HG03108 (cell line): Measurements from ENCODE around the gene COMMD1.
A peak's percentile ranks its signal among the peaks of the same experiment; 100 is the strongest.
"Not testable (repeated sequence)": the region's sequence is repeated elsewhere in the genome, so short reads cannot be mapped to it uniquely, and the experiment has no call there.

Source experiments
- ATAC-seq: cut with Tn5 transposase; IDR thresholded peaks from one replicate; pipeline ENCODE4 v1.9.1; 2021; ENCODE audit warnings: moderate library complexity; ENCODE audit not compliant: unreplicated experiment

COMMD1 gene

DNA sequence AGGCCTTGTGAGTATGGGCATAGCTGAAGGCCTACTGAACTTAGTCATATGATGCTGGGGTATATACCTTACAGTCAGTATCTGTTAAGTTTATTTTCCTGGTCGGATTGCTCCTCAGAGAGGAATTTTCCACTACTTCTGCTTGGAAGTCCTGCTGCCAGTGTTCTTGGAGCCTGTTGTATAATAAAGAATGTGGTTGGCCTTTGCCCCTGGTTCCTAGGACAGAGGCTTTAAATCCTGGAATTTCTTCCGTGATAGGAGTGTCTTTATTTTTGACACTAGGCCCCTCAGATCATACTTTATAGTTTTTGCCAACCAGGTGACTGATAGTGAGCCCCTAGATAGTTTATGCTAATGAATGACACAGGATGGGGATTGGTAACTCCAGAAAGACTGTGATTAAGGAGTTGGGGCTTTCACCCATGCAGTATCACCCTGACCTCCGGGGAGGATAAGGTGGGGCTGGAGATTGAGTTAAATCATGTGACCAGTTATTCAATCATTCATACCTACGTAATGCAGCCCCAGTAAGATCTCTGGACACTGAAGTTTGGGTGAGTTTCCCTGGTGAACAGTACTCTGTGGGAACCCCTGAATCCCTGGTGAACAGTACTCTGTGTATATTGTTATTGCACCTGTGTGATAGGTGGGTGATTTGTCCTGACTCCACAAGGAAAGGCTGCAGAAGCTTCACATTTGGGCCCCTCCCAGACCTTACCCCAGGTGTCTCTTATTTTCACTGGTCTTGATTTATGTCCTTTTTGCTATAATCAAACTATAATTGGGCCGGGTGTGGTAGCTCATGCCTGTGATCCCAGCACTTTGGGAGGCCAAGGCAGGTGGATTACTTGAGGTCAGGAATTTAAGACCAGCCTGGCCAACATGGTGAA lies 56.9 kb downstream of the COMMD1 start:
- ATAC-seq = no peak

DNA sequence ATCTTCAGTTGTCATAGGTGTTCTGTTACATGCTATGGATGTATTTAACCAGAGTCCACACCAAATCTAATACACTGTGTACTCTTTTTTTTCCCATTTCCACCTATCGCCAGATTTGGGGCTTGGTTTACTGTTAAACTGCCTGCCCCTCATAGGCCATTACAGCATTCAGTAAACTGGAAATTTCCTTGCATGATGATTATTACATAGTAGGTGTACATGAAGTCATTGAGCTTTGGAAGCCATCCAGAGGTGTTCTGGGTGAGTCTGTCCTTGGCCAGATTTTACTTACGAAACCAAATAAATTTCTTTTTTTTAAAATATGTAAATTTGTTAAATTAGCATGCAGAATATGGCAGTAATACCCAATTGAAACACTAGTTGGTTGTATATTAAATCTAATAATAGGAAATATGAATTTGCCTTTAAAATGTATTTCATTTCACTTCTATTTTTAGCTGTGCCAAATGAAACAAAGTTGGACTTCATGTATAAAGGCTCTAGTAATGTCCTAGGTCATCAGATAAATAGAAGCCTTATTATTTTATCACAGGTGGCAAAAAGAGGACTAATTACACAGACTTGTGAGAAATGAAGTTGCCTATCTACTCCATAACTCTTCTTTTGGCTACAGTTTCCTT lies 60.7 kb downstream of the COMMD1 start:
- ATAC-seq = no peak

DNA sequence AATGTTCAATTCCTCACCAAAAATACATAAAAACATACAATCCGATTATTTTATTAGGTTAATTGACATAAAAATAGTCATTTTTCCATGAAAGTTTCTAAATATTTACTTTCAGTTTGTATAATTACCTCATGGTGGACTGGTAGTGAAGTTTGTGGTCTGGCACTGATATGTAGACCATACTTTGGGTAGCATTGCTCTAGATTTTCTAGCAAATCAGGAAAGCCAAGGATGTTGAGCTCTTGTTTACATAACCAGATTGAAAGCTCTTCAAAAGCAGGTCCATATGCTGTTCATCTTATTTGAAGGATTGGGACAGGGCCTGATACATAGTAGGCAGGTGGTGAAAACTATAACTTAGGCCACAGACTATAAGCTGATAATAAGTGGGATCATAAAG lies 61.8 kb downstream of the COMMD1 start:
- no peak for ATAC-seq

DNA sequence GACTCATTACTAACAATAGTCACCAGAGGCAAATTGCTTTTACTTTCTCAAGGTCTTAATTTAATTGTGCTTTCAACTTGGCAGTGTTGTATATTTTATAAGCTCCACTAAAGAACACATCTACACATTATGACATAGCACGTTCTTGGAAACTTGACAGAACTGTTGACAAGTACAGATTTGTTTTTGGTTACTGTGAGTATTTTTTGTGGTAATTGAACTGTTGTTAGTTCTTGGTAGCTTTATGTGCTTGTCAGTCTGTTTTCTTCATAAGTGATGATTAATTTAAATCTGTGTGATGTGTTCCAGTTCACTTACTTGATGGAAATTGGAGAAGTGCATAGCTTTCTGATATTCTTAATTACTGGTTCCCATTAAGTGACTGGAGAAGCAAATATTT lies 63.9 kb downstream of the COMMD1 start:
- no peak for ATAC-seq

DNA sequence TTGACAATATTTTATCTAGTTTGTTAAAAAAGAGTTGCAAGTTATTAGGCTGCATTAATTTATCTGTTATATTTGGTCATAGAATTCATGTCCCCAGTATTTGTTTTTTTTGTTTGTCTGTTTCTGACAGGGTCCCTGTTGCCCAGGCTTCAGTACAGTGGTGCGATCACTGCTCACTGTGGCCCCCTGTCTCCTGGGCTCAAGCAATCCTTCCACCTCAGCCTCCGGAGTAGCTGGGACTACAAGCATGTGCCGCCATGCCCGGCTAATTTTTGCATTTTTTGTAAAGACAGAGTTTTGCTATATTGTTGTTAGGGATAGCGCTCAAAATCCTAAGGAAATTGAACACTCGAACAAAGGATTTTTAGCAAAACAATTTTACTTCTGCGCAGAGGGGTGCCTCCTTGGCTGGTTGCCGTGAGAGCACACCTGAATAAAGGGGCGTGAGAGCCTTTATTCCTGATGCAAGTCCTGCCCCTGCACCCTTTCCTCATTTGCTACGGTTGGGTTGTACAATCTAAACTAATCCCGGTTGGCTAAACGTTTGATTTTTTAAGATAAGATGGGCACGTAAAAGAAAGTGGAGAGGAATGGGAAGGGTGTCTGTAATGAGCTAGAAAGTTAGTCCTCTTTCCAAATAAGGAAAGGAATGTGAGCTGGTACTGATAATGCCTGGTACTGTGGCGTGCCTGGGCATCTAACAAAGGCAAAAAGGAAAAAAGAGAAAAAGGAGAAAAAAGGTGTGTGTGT lies 65.5 kb downstream of the COMMD1 start:
- ATAC-seq = no peak

DNA sequence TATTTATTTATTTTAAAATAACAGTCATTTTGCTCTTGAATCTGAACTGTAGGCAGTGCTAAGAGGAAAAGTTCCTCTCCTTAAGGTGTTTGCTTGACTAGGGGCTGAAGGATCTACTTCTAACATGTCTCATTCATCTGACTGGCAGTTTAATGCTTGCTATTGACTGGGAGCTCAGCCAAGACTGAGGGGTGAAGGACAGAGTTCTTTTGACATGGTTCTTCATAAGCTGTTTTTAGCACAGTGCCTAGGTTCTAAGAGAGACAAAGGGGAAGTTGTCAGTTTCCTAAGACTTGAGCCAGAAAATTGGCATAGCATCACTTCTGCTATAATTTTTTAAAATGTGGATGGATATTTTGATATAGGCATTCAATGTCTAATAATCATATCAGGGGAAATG lies 73.0 kb downstream of the COMMD1 start:
- ATAC-seq = no peak

DNA sequence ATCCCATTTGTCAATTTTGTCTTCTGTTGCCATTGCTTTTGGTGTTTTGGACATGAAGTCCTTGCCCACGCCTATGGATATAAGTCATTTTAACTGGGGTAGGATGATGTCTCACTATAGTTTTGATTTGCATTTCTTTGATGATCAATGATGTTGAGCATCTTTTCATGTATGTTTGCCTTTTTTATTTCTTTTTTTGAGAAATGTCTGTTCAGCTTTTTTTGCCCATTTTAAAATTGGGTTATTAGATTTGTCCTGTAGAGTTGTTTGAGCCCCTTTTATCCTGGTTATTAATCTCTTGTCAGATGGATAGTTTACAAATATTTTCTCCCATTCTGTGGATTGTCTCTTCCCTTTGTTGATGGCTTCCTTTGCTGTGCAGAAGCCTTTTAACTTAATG lies 75.3 kb downstream of the COMMD1 start:
- ATAC-seq = no peak

DNA sequence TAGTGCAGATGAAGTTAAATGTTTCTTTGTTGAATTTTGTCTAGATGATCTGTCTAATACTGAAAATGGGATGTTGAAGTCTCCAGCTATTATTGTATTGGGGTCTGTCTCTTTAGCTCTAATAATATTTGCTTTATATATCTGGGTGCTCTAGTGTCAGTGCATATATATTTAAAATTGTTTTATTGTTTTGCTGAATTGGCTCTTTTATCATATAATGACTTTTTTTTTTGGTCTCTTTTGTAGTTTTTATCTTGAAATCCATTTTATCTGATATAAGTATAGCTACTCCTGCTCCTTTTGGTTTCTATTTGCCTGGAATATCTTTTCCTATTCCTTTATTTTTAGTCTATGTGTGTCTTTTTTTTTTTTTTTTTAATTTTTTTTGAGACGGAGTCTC lies 79.2 kb downstream of the COMMD1 start:
- ATAC-seq = no peak

DNA sequence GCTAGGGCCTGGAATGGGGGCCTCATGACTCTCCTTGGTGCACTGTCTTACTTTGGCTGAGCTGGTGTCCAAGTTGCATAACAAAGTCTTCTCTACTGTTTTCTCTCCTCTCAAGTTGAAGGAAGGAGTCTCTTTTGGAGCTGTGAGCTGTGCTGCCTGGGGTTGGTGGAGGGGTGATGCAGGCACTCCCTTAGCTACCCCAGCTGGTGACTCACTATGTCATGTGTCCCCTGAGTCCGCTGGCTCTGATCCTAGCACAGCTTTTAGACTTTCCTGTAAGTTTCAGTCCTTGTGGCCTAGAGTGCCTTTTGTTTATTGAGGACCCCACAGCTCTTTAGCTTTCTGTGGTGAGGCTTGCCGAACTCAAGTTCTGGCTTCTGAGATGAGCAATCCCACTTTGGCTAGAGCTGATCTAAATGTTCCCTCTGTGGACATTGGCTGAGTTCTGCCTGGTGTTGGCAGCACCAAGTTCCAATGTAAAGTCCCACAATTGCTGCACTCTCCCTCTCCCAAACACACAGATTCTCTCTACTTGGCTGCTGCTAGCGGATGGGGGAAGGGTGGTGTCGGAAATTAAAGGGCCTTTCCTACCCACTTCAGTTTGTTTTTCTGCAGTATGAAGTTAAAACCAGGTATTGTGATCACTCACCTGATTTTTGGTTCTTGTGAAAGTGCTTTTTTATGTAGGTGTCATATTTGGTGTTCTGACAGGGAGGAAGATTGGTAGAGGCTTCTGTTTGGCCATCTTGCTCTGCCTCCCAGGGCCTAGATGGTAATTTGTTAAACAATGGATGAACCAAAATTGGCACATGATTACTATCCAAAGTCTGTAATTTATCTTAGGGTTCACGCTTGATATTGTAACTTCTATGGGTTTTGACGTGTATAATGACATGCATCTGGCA lies 83.2 kb downstream of the COMMD1 start:
- ATAC-seq = no peak

DNA sequence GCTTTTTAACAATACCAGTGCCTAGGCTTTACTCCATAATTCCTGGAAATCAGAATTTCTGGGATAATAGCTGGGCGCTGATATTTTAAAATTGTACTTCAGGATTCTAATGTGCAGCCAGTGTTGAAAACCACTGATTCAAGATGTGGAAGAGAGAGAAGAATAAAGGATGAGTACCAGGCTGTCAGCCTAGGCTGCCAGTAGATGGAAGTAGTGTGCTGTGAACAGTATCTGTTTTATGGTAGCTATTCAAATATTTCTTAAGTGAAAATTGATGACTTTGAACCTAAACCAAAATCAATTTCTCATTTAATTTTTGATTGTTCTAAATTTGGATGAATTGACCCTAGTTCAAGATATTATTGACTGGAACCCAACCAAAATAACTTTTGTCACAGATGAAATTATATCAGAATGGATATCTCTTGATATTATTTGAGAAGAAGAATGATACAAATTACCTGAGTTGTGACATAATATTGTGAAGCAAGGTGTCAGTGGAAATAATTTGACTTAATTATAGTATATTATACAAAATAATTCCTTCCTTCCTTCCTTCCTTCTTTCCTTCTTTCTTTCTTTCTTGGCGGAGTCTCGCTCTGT lies 88.0 kb downstream of the COMMD1 start:
- no peak for ATAC-seq

DNA sequence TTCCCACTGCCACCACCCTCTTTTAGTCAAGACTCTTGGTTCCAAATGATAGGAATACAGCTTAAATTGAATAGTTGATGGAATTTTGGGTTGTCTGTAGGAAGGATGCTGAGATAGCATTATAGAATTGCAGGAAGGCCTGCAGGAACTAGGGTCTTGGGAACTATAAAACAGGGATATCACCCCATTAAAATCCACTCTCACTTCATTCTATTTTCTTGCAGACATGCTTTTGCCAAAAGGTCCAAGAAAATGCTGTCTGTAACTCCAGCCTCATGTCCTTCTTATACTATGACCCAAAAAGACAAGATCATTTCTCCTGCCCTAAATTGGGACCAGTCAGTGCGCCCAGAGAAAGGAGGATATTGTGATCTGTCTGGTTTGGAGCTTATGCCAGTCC lies 89.1 kb downstream of the COMMD1 start:
- ATAC-seq = no peak

DNA sequence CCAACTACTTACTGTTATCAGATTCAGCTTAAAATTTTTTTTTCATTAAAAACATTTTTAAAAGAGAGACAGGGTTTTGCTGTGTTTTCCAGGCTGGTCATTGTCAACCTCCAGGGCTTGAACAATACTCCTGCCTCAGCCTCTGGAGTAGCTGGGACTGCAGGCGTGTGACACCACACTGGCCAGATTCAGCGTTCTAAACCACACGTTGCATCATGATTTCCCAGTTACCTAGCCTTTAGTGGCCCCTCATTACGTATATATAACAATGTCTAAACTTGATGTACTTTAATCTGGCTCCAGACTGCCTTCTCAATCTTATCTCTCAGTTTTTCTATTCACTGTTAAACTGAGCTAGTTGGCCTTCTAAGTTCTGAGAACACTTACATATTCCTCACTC lies 89.6 kb downstream of the COMMD1 start:
- no peak for ATAC-seq

DNA sequence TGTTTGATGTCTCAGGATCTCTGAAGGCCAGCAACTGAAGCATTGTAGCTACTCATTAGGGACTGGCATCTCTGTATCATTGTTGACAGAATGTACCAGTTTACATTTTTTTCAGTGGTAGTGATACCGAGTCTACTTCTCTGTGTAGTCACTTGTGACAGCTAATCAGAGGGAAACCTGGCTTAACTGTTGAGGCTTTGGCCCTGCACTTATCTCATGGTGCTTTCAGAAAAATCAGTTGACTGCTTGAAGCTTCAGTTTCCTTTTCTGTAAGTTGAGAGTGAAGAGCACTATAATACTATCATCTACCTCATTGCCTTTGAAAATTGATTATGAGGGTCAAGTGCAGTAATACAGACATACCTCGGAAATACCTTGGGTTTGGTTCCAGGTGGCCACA lies 90.0 kb downstream of the COMMD1 start:
- peak; percentile 84 for ATAC-seq

DNA sequence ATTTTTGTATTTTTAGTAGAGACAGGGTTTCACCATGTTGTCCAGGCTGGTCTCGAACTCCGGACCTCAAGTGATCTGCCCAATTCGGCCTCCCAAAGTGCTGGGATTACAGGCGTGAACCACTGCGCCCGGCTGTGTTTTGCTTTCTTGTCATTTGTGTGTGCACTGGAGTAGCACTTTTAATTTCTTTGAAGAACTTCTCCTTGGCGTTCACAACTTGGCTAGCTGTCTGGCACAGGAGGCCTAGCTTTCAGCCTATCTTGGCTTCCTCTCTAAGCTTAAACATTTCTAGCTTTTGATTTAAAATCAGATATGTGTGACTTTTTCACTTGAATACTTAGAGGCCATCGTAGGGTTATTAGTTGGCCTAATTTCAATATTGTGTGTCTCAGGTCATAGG lies 93.0 kb downstream of the COMMD1 start:
- no peak for ATAC-seq

DNA sequence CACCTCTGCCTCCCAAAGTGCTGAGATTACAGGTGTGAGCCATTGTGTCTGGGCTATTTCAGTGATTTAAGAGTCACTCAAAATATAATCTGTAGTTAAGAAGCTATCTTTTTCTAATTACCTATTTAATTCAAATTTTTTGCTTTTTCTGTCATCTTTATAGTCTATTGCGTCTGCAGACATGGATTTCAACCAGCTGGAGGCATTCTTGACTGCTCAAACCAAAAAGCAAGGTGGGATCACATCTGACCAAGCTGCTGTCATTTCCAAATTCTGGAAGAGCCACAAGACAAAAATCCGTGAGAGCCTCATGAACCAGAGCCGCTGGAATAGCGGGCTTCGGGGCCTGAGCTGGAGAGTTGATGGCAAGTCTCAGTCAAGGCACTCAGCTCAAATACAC lies 95.1 kb downstream of the COMMD1 start:
- no peak for ATAC-seq

DNA sequence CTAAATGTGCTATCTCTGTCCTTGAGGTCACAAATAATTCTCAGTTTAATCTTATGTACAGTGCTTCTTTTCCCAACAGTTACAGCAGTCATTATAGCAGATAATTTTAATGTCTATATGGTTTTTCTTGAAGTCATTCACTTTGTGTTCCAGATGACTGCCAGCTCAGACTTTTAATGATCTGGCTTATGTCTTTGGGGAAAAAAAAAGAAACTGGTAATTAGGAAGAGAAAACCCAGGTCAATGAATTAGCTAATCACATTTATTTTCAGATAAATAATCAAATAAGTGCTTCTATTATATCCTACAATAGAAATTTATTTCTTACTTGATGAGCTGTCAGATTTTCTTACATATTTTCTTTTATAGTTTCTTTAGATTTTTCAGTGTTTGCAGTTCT lies 96.0 kb downstream of the COMMD1 start:
- ATAC-seq = no peak

DNA sequence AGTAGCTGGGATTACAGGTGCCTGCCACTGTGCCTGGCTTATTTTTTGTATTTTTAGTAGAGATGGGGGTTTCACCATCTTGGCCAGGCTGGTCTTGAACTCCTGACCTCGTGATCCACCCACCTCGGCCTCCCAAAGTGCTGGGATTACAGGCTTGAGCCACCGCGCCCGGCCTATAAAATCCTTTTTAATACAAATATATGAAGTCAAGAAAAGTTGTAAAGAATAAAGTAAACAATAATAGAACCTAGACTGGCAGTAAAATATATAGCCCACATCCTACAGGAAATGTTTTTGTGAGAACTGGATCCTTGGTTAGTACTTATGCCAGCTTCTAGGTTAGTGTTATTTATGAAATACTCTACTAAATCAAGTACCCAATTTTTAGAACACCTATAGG lies 99.0 kb downstream of the COMMD1 start:
- ATAC-seq = not testable (repeated sequence)

DNA sequence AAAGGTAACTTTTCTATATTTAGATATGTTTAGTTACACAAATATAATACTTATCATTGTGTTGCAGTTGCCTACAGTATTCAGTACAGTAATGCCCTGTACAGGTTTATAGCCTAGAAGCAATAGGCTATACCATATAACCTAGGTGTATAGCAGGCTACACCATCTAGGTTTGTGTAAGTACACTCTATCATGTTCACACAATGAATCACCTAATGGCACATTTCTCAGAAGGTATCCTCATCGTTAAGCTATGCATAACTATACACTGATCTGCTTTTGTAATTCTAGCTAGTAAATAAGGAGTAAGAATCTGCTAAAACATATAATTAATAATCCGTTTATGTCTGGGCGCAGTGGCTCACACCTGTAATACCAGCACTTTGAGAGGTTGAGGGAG lies 102.1 kb downstream of the COMMD1 start:
- ATAC-seq = no peak

DNA sequence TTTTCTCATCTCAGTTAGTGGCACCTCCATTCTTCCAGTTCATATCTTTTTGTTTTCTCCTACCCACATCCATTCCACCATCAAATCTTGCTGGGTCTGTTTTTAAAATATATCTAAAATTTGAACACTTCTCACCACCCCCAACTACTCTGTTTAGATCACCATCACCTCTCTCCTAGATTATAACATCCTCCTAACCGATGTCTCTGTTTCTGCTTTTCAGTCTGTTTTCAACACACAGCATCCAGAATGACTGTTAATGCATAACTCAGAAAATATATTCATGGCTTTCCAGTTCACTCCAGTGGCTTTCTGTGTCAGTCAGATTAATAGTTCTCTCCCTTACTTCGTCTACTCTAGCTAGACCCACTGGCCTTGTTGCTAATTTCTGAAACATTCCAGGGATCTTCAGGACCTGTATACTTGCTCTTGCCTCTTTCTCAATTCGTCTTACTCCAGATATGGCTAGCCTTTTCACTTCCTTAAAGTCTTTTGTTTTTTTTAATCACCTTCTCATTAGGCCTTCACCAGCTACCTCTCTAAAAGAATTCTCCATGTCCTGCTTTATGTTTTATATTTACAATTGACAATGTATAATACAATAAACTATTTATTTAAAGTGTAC lies 105.3 kb downstream of the COMMD1 start:
- ATAC-seq = no peak

DNA sequence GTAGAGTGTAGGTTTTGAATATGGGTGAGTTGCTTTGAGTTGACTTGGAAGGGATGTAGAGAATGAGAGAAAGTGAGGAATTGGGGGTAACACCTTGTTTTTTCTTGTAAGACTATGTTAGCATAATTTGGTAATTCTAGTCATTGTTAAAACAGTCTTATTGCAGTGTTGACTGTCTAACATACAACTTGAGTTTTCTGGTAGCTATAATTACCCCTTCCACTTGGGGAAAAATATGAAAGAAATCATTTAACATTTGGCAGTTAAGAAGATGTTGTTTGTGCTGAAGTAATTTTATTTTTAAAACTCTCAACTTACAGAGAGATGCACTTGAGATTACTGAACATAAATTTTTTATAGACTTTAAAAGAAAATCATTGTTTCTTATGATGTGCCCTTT lies 108.2 kb downstream of the COMMD1 start:
- ATAC-seq = no peak
